Measurements from ENCODE around the gene TMEM30B.
"Not testable (repeated sequence)": the region's sequence is repeated elsewhere in the genome, so short reads cannot be mapped to it uniquely, and the experiment has no call there.

Gene TMEM30B

DNA sequence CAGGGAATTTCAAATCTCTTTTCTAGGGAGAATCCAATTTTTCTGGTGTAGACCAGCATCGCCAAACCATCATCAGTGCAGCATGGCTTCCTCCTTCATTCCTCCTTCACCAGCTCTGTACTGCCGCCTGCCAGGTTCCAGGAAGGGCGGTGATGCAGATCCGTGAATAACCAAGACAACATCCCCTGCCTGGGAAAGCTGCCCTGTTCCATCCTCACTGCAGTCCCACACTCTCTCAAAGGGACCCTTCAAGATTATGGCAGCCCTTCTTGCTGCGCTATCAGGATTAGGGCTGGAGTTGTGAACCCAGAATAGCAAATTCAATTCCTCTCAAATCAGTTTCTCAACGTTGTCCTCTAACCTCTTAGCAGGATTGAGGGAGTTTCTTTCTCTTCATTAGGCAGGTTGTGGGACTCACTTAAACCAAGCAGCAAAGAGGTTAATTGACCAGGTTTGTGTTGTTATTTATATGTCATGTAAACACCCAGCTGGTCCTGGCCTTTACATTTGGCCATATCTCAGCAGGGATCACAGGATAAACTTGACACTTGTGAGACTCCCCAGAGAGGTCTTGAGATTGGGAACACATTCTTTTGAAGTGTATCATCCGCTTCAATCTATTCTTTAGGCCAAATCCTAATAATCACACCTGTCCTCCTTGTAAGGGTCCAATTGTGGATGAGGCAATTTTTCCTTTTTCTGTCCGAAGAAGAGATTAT, 26.2 kb downstream of the TMEM30B start:
- Mint-ChIP-seq H3K36me3 (ENCODE audit: low read depth) (no peaks in the 10 kb centered on the region), H3K9me3 (no peaks in the 10 kb centered on the region), H3K4me3 (no peak overlapping the region), H3K27ac (no peak overlapping the region), H3K27me3 (peaks cover 15% of the 10 kb centered on the region), H3K4me1 (ENCODE audit: low read depth) (peaks cover 15% of the 10 kb centered on the region)
- intact Hi-C loops (cut with micrococcal nuclease), result no loop called here

DNA sequence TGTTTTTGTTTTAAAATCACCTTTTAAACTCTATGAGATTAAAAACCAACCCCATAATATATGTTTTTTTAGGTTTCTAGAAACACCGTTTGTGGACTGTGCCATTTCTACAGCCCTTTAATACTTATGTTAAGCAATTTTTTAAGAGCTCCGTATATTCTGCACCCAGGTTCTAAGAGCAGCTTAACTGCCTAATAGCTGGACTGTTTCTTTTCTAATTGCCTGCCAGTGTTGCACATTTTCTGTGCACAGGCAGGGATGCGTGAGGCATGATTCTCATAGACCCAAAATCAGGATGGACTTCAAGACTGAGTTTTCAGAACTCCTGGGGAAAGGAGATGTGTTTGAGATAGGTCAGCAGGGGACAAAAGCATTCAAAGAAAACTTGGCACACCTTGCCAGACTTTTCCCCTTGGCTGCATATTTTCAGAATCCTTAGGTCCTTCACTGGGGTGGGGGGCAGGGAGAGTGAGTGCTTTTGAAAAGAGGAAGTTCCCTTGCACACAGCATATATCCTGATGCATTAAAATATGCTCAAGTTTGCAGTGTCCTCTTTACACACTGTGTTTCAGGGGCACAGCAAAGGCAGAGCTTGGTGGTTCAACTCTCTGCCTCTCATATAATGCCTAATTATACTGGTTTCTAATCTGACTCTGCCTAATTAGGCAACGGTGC, 27.9 kb downstream of the TMEM30B start:
- Mint-ChIP-seq H3K4me3 (no peak overlapping the region), H3K36me3 (ENCODE audit: low read depth) (no peaks in the 10 kb centered on the region), H3K9me3 (no peaks in the 10 kb centered on the region), H3K4me1 (ENCODE audit: low read depth) (peaks cover 15% of the 10 kb centered on the region), H3K27ac (no peak overlapping the region), H3K27me3 (peaks cover 12% of the 10 kb centered on the region)
- intact Hi-C loops (cut with micrococcal nuclease), result loop anchor here (1.0 to 2.0 kb wide), 3 partner anchors 228 to 903 kb away; no protein-coding TSS in a partner anchor

DNA sequence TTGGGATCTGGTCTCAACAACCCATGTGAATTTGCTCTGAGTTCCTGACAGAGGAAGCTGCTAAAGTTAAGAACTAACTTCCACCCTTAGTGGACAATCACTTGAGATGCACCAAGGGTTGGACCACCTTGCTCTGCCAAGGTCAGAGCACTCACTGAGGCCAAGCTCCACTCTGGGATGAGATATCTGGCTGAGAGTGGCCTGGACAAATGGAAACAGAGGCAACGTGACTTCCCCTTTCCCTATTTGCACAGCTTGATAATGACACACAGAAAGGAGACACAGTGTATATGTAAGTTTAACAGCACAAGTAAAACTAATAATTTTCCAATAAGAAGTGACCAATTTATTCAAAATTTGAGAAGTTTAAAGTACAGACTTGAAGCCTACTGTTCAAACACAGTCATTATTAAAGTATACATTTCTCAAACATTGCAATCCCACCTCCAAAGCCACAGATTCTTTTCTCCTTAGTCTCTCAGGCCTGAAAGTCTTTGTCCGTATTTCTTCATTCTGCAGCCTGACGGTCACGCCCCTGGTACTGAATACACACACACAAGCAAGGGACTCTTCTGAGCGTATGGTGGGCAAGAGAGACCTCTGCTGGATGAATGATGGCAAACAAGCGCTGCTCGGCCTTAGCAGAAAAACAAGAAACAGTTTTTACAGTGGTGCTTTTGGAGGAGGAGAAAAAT, 28.6 kb downstream of the TMEM30B start:
- Mint-ChIP-seq H3K36me3 (ENCODE audit: low read depth) (no peaks in the 10 kb centered on the region), H3K4me3 (no peak overlapping the region), H3K27ac (no peak overlapping the region), H3K27me3 (peaks cover 15% of the 10 kb centered on the region), H3K4me1 (ENCODE audit: low read depth) (peaks cover 15% of the 10 kb centered on the region), H3K9me3 (no peaks in the 10 kb centered on the region)
- intact Hi-C loops (cut with micrococcal nuclease), result loop anchor here (1.0 to 2.0 kb wide), 3 partner anchors 228 to 902 kb away; no protein-coding TSS in a partner anchor

DNA sequence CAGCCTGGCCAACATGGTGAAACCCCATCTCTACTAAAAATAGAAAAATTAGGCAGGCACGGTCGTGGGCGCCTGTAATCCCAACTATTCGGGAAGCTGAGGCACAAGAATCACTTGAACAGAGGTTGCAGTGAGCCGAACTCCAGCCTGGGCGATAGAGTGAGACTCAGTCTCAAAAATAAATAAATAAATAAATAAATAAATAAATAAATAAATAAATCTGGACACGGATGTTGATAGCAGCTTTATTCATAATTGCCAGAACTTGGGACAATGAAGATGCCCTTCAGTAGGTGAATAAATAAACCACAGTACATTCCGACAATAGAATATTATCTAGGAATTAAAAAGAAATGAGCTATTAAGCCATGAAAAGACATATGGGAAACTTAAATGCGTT, 31.1 kb downstream of the TMEM30B start:
- Mint-ChIP-seq H3K9me3 (no peaks in the 10 kb centered on the region), H3K36me3 (ENCODE audit: low read depth) (no peaks in the 10 kb centered on the region), H3K4me1 (ENCODE audit: low read depth) (peaks cover 15% of the 10 kb centered on the region), H3K27me3 (peaks cover 19% of the 10 kb centered on the region), H3K27ac (no peak overlapping the region), H3K4me3 (no peak overlapping the region)
- intact Hi-C loops (cut with micrococcal nuclease), result no loop called here

DNA sequence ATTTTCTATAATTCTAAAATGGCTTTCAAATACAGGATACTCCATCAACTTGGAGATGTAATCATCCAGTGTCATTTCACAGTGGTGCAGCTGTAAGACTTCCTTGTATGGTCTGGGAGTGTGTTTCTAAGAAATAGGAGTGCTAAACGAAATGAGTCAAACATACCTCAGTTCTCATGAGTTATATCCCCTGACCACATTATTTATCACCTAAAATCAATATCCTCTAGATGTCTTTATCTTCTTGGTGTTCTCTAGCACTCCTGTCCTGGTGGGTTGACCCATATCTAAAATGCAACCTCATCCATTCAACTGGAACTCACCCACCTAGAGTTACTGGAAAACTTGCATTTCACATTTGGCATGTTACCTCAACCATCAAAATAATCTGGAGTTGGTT, 33.2 kb downstream of the TMEM30B start:
- Mint-ChIP-seq H3K36me3 (ENCODE audit: low read depth) (no peaks in the 10 kb centered on the region), H3K27me3 (peaks cover 18% of the 10 kb centered on the region), H3K9me3 (no peaks in the 10 kb centered on the region), H3K27ac (no peak overlapping the region), H3K4me1 (ENCODE audit: low read depth) (peaks cover 5% of the 10 kb centered on the region), H3K4me3 (no peak overlapping the region)
- intact Hi-C loops (cut with micrococcal nuclease), result no loop called here

DNA sequence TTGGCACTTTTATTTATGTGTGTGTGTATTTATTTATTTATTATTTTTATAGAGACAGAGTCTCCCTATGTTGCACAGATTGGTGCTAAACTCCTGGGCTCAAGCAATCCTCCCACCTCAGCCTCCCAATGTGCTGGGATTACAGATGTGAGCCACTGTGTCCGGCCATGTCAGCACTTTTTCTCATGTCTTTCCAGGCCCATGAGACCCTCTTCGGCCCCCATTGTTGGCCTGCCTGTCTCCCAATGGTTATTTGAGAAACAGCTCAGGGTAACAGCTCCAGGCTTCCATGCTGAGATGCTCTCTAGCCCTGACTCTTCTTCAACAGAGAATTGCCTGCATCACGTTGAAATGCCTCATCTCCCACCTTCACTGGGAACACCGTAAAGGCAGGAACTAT, 34.4 kb downstream of the TMEM30B start:
- H3K27ac Mint-ChIP-seq, result no peak overlapping the region
- intact Hi-C loops (cut with micrococcal nuclease), result no loop called here

DNA sequence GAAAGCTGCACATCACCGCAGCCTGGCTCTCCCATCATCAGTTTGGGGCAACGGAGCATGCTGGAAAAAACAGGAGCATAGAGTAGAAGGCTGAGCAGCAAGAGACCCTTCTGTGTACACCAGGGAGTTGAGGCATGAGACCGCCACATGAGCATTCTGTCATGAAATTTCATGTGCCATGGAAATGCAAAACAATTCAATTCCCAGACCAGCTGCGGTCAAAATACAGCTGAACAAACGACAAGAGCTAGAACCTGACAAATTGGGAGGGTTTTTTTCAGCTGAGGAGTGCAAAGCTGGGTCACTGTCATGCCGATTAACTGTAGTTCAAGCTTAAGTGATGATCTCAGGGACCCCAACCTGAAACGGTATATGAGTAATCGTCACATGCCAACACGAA, 37.1 kb downstream of the TMEM30B start:
- peaks cover 23% of the 10 kb centered on the region for H3K9me3 Mint-ChIP-seq
- H3K4me1 Mint-ChIP-seq (ENCODE audit: low read depth), result no peaks in the 10 kb centered on the region
- H3K36me3 Mint-ChIP-seq (ENCODE audit: low read depth), result no peaks in the 10 kb centered on the region
- no peak overlapping the region for H3K4me3 Mint-ChIP-seq
- intact Hi-C loops (cut with micrococcal nuclease), result no loop called here
- H3K27ac Mint-ChIP-seq, result no peak overlapping the region
- peaks cover 16% of the 10 kb centered on the region for H3K27me3 Mint-ChIP-seq

More for the DNA sequence above, 34.4 kb downstream of the TMEM30B start:
- H3K9me3 Mint-ChIP-seq, result peaks cover under 1% of the 10 kb centered on the region
- no peak overlapping the region for H3K4me3 Mint-ChIP-seq
- H3K27me3 Mint-ChIP-seq, result peaks cover 18% of the 10 kb centered on the region
- H3K36me3 Mint-ChIP-seq (ENCODE audit: low read depth), result no peaks in the 10 kb centered on the region
- H3K4me1 Mint-ChIP-seq (ENCODE audit: low read depth), result no peaks in the 10 kb centered on the region

DNA sequence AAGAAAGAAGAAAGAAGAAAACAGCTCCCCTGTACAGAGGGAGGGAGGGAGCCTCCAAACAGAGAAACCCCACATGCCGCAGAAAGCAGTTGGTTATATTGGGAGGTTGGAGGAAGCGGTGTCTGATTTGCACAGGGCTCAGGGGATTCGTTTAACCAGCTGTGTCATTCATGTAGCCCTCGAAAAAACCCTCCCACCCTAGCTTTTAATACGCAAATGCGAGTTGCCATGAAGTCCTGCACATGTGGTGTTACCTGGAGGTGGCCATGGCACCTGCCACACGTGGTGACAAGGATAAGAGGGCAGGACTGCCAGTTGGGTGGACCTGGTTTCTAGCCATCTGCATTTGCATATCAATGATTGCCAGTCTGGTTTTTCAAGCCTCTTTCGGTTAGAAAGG, 40.9 kb downstream of the TMEM30B start:
- peaks cover 23% of the 10 kb centered on the region for H3K9me3 Mint-ChIP-seq
- no peak overlapping the region for H3K4me3 Mint-ChIP-seq
- no peaks in the 10 kb centered on the region for H3K4me1 Mint-ChIP-seq (ENCODE audit: low read depth)
- intact Hi-C loops (cut with micrococcal nuclease), result no loop called here
- no peak overlapping the region for H3K27ac Mint-ChIP-seq
- H3K36me3 Mint-ChIP-seq (ENCODE audit: low read depth), result no peaks in the 10 kb centered on the region
- peaks cover 12% of the 10 kb centered on the region for H3K27me3 Mint-ChIP-seq

DNA sequence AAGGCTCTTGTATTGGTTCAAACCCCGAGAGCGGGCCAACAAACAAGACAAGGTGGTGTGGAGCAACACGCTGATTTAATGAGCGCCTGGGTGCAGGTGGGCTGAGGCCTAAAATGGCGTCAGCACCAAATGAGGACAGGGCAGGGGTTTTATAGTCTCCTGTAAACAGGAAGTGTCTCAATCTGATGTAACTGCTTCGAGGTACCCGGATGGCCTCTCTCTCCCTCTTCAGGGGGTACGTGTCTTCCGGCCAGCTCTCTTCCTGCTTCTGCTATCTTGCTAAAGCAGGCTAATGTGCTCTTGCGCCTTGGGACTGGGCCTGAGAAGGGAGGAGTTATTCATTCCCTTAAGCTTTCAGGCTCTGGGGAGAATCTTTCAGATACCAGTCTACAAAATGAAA, 41.9 kb downstream of the TMEM30B start:
- H3K4me3 Mint-ChIP-seq; intact Hi-C loops (cut with micrococcal nuclease); H3K4me1 Mint-ChIP-seq (ENCODE audit: low read depth); H3K36me3 Mint-ChIP-seq (ENCODE audit: low read depth); H3K27ac Mint-ChIP-seq: not testable (repeated sequence)
- H3K27me3 Mint-ChIP-seq, result peaks cover 16% of the 10 kb centered on the region
- peaks cover 23% of the 10 kb centered on the region for H3K9me3 Mint-ChIP-seq

DNA sequence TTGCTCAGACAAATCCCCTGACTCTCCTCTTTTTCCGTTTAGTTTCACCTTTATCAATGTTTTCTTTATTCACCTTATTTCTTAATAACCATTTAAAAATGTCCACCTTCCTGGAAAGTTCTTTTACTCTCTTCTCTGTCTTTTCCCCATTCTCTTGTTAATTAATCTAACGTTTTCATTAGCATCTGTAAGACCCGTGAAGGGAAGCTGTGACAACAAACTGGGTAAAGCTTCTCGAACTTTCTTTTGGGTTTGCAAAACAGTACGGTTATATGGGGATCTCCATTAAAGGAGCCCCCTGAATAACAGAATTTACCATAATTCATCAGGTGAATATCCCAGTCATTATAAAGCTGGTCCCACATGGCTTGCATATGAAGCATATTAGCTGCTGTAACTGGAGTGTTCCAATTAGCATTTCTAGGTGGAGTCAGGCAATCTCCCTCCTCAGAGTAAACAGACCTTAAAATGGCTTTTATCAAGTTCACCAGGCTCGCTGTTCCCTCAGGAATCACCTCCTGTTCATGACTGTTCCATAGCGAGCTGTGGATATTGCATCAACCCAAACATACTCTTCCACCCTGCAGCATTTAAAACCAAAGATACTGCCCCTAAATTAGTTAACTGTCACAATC, 42.4 kb downstream of the TMEM30B start:
- no peak overlapping the region for H3K4me3 Mint-ChIP-seq
- H3K27ac Mint-ChIP-seq, result no peak overlapping the region
- H3K27me3 Mint-ChIP-seq, result peaks cover 14% of the 10 kb centered on the region
- H3K4me1 Mint-ChIP-seq (ENCODE audit: low read depth), result no peaks in the 10 kb centered on the region
- peaks cover 23% of the 10 kb centered on the region for H3K9me3 Mint-ChIP-seq
- intact Hi-C loops (cut with micrococcal nuclease), result no loop called here
- no peaks in the 10 kb centered on the region for H3K36me3 Mint-ChIP-seq (ENCODE audit: low read depth)

DNA sequence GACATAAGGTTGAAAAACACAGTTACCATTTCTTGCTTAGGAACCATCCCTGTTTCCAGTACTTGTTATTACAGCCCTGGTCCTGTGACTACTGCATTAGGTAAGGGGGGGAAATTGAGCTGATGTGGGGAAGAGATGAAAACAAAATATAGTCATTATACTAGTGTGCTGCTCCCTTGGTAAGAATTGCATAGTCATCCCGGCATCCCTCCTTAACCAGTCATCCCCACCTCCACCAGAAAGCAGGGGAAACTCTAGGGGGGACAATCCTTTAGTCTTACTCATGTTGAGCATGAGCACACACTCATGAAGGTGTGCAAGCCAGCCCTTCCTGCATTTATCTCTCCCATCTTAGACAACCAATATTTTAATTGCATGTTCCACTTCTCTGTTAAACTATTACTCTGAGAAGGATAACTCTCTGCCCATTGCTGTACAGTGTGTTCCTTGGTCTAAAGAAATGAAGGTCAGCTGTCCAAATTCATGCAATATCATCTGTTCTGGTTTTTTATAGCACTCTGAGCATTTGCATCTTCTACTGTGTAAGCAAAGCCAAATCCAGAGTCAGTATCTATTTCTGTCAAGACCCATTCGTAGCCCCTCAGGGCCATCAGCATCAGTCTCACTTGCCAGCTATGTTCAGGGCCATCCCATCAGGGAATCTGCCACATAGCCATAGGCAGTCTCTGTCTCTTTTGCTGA, 46.8 kb downstream of the TMEM30B start:
- Mint-ChIP-seq H3K27me3 (peaks cover 27% of the 10 kb centered on the region), H3K9me3 (no peaks in the 10 kb centered on the region), H3K27ac (no peak overlapping the region), H3K4me3 (no peak overlapping the region), H3K4me1 (ENCODE audit: low read depth) (peaks cover 5% of the 10 kb centered on the region), H3K36me3 (ENCODE audit: low read depth) (no peaks in the 10 kb centered on the region)
- intact Hi-C loops (cut with micrococcal nuclease), result no loop called here

DNA sequence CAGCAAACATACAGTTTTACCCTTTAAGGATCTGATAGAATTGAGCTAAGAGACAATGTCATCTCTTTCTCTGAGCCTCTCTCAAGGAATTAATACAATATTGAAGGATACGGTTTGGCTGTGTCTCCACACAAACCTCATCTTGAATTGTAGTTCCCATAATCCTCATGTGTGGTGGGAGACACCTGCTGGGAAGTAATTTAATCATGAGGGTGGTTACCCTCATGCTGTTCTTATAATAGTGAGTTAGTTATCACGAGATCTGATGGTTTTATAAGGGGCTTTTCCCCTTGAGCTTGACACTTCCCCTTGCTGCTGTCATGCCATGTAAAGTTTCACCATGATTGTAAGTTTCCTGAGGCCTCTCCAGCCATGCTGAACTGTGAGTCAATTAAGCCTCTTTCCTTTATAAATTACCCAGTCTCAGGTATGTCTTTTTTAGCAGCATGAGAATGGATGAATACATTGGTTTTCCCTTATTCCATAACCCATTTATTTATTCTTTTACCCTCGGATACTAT, 47.6 kb downstream of the TMEM30B start:
- H3K4me3 Mint-ChIP-seq, result no peak overlapping the region
- peaks cover 28% of the 10 kb centered on the region for H3K27me3 Mint-ChIP-seq
- no peaks in the 10 kb centered on the region for H3K9me3 Mint-ChIP-seq
- intact Hi-C loops (cut with micrococcal nuclease), result no loop called here
- no peak overlapping the region for H3K27ac Mint-ChIP-seq
- no peaks in the 10 kb centered on the region for H3K36me3 Mint-ChIP-seq (ENCODE audit: low read depth)
- H3K4me1 Mint-ChIP-seq (ENCODE audit: low read depth), result peaks cover 5% of the 10 kb centered on the region

DNA sequence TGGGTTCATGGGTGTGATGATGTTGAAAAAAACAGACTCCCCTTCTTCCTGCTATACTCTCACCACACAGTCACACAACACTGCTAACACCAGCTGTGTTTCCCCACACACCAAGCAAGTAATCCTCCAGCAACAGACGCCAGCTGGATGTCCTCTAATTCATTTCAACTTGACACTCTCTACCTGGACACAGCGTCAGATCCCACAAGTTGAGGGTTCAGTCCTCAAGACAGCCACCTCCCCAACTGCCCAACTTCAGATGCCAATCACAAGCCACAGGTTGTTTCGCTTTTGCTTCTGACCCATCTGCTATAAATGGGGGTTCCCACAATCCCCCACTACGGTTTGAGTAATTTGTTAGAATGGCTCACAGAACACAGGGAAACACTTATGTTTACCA, 49.3 kb downstream of the TMEM30B start:
- intact Hi-C loops (cut with micrococcal nuclease), result no loop called here
- H3K4me1 Mint-ChIP-seq (ENCODE audit: low read depth), result peaks cover 5% of the 10 kb centered on the region
- no peak overlapping the region for H3K27ac Mint-ChIP-seq
- H3K9me3 Mint-ChIP-seq, result no peaks in the 10 kb centered on the region
- H3K36me3 Mint-ChIP-seq (ENCODE audit: low read depth), result no peaks in the 10 kb centered on the region
- peaks cover 32% of the 10 kb centered on the region for H3K27me3 Mint-ChIP-seq
- no peak overlapping the region for H3K4me3 Mint-ChIP-seq

Data from dendritic cell treated with granulocyte-macrophage colony-stimulating factor and Interleukin-4, amounts not matched to agents 40 ng/mL and 50 ng/mL, for 4 days (primary cell).